Suprapubic skin (tissue), 4 donors: ENCODE measurements around the gene SMIM10L1.

Source experiments
- POLR2A ChIP-seq, 2 donors: fragments of 450-650 bp; IDR thresholded peaks; one replicate each; pipeline ENCODE4 v1.6.1; 2017; ENCODE audit warnings: antibody characterized with exemption in 2 of 2, mild to moderate bottlenecking in 2 of 2, moderate library complexity in 2 of 2
- POLR2AphosphoS5 ChIP-seq, 3 donors: sonication (generic); formaldehyde crosslinking; IDR thresholded peaks; one replicate each; pipeline ENCODE4 v1.6.1; 2017; ENCODE audit warnings: antibody characterized with exemption in 3 of 3
- TF ChIP-seq, protein P1 (sequence below), 2 donors: fragments of 200-600 bp in 1 of 2; fragments of 450-650 bp in 1 of 2; sonication (generic) in 1 of 2; IDR thresholded peaks; one replicate each; pipeline ENCODE4 v1.5.1; 2016 to 2019; ENCODE audit warnings: antibody characterized with exemption in 2 of 2, mild to moderate bottlenecking in 1 of 2, moderate library complexity in 1 of 2

DNA sequence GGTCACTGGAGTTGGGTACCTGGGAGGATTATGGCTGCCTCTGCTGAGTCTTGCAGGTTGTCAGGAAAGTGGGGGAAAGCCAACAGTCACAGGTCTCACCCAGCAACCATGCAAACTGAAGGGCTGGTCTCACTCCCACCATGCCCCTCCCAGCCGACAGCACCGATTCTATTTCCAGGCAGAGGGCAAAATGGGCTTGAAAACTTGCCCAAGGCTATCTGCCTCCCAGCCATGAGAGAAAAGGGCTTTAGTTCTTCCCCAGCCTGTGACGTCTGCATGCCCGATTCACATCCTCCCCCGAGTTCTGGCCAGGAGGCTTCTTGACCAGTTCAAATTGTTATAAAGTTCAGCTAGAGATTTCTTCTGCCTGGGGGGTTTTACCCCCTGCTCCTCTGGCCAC is 26.7 kb upstream of the SMIM10L1 start:
- TF ChIP-seq, protein P1, sequence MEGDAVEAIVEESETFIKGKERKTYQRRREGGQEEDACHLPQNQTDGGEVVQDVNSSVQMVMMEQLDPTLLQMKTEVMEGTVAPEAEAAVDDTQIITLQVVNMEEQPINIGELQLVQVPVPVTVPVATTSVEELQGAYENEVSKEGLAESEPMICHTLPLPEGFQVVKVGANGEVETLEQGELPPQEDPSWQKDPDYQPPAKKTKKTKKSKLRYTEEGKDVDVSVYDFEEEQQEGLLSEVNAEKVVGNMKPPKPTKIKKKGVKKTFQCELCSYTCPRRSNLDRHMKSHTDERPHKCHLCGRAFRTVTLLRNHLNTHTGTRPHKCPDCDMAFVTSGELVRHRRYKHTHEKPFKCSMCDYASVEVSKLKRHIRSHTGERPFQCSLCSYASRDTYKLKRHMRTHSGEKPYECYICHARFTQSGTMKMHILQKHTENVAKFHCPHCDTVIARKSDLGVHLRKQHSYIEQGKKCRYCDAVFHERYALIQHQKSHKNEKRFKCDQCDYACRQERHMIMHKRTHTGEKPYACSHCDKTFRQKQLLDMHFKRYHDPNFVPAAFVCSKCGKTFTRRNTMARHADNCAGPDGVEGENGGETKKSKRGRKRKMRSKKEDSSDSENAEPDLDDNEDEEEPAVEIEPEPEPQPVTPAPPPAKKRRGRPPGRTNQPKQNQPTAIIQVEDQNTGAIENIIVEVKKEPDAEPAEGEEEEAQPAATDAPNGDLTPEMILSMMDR (IDR thresholded peaks at IDR 0.05), result no peak
- TF ChIP-seq POLR2A (IDR thresholded peaks at IDR 0.05), result no peak
- TF ChIP-seq POLR2AphosphoS5 (IDR thresholded peaks at IDR 0.05), result no peak
